Hepatocyte (in vitro differentiated cells): ENCODE data around the gene SCYGR5.

Experiments used
- CTCF ChIP-seq: fragments of 200-600 bp; sonication (generic); IDR thresholded peaks from 2 replicates; pipeline ENCODE4 v1.5.1; 2016; ENCODE audit warnings: antibody characterized with exemption, mild to moderate bottlenecking; ENCODE audit not compliant: poor library complexity
- EZH2 ChIP-seq: fragments of 200-600 bp; sonication (generic); IDR thresholded peaks from 2 replicates; pipeline ENCODE4 v1.6.1; 2016; ENCODE audit warnings: antibody characterized with exemption, mild to moderate bottlenecking, borderline replicate concordance

GRCh38 chr2:227661827-227662226 is 4.8 kb upstream of the SCYGR5 start:
- TF ChIP-seq CTCF: no peak
- TF ChIP-seq EZH2: no peak
